ENCODE measurements around the gene DMXL2.
"Not testable (repeated sequence)": the region's sequence is repeated elsewhere in the genome, so short reads cannot be mapped to it uniquely, and the experiment has no call there.

DMXL2 gene

GRCh38 chr15:51667478-51667877, 44.9 kb upstream of the DMXL2 start:
- Histone ChIP-seq H3K36me3 (replicated peaks; ENCODE audit: low read depth, low read length) (no peaks in the 10 kb centered on the region), H3K79me2 (ENCODE audit: low read length) (no peaks in the 10 kb centered on the region), H3K4me2 (ENCODE audit: low read length) (no peak overlapping the region), H3K4me1 (ENCODE audit: low read length) (peaks cover 7% of the 10 kb centered on the region), H4K20me1 (ENCODE audit: insufficient read depth, low read length) (no peaks in the 10 kb centered on the region), H3K9ac (ENCODE audit: low read length) (no peak overlapping the region), H3K9me3 (ENCODE audit: insufficient read depth, low read length) (no peaks in the 10 kb centered on the region), H3K4me3 (ENCODE audit: low read length) (no peak overlapping the region), H3K27me3 (ENCODE audit: low read depth, low read length) (0 out of 2 replicates have a peak, but pooled peaks cover 3% of the 10 kb centered on the region), H2AFZ (ENCODE audit: low read depth, low read length) (no peak overlapping the region), H3K27ac (ENCODE audit: low read length) (no peak overlapping the region)
- TF ChIP-seq CTCF (IDR thresholded peaks at IDR 0.05; ENCODE audit: low read depth, low read length) (no peak), EZH2phosphoT487 (IDR thresholded peaks at IDR 0.05; ENCODE audit: low read depth) (no peak)

DNA sequence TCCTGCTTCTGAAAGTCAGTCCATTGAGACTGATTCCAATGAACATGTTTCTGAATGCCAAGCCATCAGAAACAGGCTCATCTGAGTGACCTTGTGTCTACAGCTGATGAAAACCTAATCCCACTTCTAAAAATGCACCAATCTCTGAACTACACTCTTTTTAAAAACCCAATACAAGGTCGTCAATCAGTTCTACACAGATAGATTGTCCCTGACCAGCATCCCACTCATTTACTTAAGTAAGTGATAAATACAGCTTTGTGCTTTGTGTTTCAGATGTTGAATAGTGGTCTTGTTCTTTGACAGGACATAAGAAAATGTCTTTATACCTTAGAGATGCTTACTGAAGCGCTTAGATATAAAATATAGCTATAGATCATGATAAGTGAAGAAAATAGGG, 38.5 kb upstream of the DMXL2 start:
- Histone ChIP-seq H3K79me2 (ENCODE audit: low read length) (no peaks in the 10 kb centered on the region), H3K4me1 (ENCODE audit: low read length) (peaks cover 9% of the 10 kb centered on the region), H3K27me3 (ENCODE audit: low read depth, low read length) (0 out of 2 replicates have a peak, but pooled peaks cover 3% of the 10 kb centered on the region), H4K20me1 (ENCODE audit: insufficient read depth, low read length) (no peaks in the 10 kb centered on the region), H3K4me3 (ENCODE audit: low read length) (no peak overlapping the region), H3K9me3 (ENCODE audit: insufficient read depth, low read length) (no peaks in the 10 kb centered on the region), H3K27ac (ENCODE audit: low read length) (no peak overlapping the region), H3K9ac (ENCODE audit: low read length) (no peak overlapping the region), H3K4me2 (ENCODE audit: low read length) (no peak overlapping the region), H3K36me3 (replicated peaks; ENCODE audit: low read depth, low read length) (no peaks in the 10 kb centered on the region), H2AFZ (ENCODE audit: low read depth, low read length) (no peak overlapping the region)
- no peak for TF ChIP-seq CTCF (IDR thresholded peaks at IDR 0.05; ENCODE audit: low read depth, low read length)
- TF ChIP-seq EZH2phosphoT487 (IDR thresholded peaks at IDR 0.05; ENCODE audit: low read depth), result no peak

DNA sequence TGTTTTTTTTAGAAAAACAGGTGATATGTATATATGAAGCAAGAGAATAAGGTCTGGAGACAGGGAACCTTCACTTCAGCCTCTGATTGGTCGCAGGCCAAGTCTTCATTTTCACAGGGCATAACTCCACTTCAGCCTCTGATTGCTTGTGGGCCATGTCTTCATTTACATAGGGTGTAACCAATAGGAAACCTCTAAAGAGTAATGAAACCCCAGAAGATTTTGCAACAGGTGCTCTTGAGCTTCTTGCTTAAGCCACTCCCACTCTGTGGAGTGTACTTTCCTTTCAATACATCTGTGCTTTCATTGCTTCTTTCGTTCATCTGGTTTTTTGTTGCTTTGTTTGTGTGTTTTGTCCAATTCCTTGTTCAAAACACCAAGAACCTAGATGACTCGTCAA, 36.1 kb upstream of the DMXL2 start:
- no peaks in the 10 kb centered on the region for H3K36me3 ChIP-seq (replicated peaks; ENCODE audit: low read depth, low read length)
- H3K79me2 ChIP-seq (ENCODE audit: low read length), result no peaks in the 10 kb centered on the region
- H3K9ac ChIP-seq (ENCODE audit: low read length), result no peak overlapping the region
- H4K20me1 ChIP-seq (ENCODE audit: insufficient read depth, low read length), result no peaks in the 10 kb centered on the region
- 0 out of 2 replicates have a peak, but pooled peaks cover 6% of the 10 kb centered on the region for H3K27me3 ChIP-seq (ENCODE audit: low read depth, low read length)
- H3K4me1 ChIP-seq (ENCODE audit: low read length), result peaks cover 9% of the 10 kb centered on the region
- no peak overlapping the region for H3K27ac ChIP-seq (ENCODE audit: low read length)
- H3K4me3 ChIP-seq (ENCODE audit: low read length), result no peak overlapping the region
- 0 out of 2 replicates have a peak overlapping the region, but pooled peaks have one; percentile 43 for H2AFZ ChIP-seq (ENCODE audit: low read depth, low read length)
- no peak for TF ChIP-seq CTCF (IDR thresholded peaks at IDR 0.05; ENCODE audit: low read depth, low read length)
- no peak for TF ChIP-seq EZH2phosphoT487 (IDR thresholded peaks at IDR 0.05; ENCODE audit: low read depth)
- no peaks in the 10 kb centered on the region for H3K9me3 ChIP-seq (ENCODE audit: insufficient read depth, low read length)
- peak overlapping the region; percentile 60 for H3K4me2 ChIP-seq (ENCODE audit: low read length)

- H3K9ac ChIP-seq (ENCODE audit: low read length); H2AFZ ChIP-seq (ENCODE audit: low read depth, low read length); H3K27me3 ChIP-seq (ENCODE audit: low read depth, low read length); H4K20me1 ChIP-seq (ENCODE audit: insufficient read depth, low read length); H3K9me3 ChIP-seq (ENCODE audit: insufficient read depth, low read length); H3K36me3 ChIP-seq (replicated peaks; ENCODE audit: low read depth, low read length); H3K79me2 ChIP-seq (ENCODE audit: low read length); H3K4me3 ChIP-seq (ENCODE audit: low read length); H3K27ac ChIP-seq (ENCODE audit: low read length); H3K4me2 ChIP-seq (ENCODE audit: low read length); H3K4me1 ChIP-seq (ENCODE audit: low read length): not testable (repeated sequence)
Measured at GRCh38 chr15:51655401-51656057, 33.0 kb upstream of the DMXL2 start.
